A172 (cell line): ENCODE results near the gene MED16. TPM values are rescaled to one million over a fixed set of nuclear protein-coding genes. Genes with fewer than 3 reads are reported as not detected.

Source experiments
- DNase-seq: peaks from one replicate; pipeline ENCODE4 v3.0.0-alpha.2; 2015; ENCODE audit warnings: low spot score
- total RNA-seq: library from RNA; depleted of rRNA; stranded (reverse); fragments of >200 nt; shearing (Covaris generic); gene quantifications from 2 replicates; pipeline ENCODE4 v1.2.3, GENCODE V29; 2014

The MED16 gene
- total RNA-seq, 1 experiment from 2014 or later, result 15.2 TPM

DNA sequence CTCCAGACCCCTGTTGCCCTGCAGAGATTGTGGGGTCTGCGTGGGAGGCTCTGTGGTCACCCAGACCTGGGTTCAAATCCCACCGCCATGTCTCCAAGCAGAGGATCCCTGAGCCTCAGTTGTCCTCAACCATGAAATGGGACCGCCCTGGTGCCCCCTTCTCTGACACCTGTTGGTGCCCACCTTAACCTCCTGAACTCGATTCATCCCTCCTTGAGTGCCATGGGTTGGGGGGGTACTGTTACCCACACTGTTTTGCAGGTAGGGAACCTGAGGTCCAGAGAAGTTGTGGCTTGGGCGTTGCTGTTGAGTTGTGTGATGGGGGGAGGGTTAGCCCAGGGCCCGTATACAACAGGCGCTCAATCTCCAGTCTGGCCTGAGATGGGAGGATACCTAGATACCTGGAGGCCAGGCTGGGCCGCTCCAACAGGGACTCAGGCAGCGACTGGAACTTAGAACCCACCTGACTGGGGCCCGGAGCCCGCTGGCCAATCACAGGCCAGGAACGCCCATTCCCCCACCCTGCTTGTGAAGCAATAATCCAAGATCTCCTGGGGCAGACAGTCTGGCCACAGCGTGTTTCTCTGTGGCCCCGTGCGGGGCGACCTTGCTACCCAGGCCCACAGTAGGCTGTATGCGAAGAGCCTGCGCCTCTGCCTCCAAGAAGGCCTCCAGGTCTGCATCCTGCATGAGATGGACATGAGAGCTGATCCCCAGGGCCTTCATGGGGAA lies 35.6 kb upstream of the MED16 start:
- DNase-seq, result no peak

DNA sequence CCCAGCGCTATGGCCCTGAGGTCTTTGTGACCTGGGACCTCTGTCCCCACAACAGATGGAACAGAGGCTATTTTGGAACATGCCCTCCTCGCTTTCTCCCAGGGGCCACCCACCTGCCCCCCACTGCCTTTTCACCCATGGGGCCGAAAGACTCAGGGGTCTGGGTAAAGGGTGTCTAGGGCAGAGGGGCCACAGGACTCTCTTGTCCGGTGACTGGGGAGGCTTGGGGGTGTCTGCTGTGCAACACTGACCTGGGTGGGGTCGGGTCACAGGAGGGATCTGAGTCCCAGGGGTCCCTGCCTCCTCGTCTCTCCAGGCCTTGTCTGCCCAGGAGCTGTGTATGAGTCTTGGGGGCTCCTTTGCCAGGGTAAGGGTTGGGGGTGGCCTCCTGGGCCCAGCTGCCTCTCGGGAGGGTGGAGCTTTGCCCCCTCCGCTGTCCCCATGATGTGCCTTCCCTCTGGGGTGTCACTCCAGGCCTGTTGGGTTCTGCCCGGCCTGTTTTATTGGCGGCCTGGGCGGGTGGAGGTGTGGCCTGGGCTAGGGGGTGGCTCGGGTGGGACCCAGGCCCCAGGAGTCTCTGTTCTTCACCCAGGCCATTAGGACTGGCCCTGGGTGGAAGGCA lies 34.9 kb upstream of the MED16 start:
- no peak for DNase-seq

DNA sequence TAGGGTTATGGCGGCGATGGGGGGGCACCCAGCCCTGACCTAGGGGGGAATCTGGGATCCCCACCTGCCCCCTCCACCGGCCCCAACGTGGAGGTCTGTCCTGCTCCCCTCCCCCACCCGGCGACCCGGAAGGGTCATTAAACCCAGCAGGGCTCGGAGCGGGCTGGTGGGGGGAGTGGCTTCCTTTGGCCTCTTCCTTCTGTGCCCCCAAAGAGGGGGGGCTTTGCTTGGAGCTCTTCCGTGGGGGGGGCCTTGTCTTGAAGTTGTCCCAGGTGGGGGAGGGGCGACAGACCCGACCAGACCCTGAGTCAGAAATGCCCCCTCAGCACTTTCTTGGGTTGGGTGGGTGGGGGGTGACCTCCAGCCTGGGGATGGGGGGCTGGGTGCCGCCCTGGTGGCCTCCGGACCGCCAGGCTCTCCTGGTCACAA lies 34.4 kb upstream of the MED16 start:
- no peak for DNase-seq

DNA sequence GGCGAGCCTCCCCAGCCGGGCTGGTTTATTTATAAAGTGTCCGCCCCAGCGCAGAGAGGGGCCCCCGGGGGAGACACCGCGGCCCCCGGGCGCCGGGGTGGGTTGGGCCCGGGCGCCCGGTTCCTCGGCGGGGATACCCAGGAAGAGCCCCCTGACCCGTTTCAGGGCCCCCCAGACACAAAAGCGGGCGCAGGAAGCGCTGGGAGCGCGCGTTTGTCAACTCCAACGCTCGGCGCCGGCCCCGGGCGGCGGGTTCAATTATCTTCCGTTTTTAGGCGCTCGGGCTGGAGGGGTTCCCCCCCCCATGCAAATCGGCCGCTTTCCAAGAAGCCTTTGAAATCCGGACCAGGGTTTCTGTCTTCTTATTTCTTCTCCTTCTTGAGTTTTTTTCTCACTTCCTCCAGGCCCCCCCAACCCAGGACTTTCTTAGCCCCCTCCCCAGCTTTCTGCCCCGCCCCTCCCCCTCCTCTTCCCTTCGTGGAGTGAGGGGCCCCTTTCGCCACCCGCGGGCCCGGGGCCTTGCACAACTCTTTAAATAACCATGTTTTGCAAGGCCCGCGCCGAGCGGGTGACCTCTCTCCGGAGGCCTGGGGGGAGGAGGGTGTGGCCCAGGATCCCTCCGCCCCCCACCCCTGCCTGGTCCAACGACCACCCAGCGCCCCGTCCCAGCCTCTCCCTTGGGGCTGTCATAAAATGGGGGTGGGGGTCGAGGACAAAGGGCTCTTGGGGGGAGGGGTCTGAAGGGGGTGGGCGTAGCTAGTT lies 33.8 kb upstream of the MED16 start:
- no peak for DNase-seq

DNA sequence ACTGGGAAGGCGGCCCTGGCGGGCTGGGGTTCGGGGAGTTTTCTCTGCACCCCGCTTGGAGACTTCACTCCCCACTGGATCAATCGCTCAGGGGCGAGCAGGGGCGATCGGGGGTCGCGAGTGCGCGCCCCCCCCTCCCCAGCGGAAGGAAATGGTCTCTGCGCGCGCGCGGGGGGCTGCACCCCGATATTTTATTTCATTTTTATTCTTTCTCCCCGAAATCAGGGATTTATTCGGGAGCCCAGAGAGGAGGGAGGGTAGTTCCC lies 33.3 kb upstream of the MED16 start:
- DNase-seq, result no peak

DNA sequence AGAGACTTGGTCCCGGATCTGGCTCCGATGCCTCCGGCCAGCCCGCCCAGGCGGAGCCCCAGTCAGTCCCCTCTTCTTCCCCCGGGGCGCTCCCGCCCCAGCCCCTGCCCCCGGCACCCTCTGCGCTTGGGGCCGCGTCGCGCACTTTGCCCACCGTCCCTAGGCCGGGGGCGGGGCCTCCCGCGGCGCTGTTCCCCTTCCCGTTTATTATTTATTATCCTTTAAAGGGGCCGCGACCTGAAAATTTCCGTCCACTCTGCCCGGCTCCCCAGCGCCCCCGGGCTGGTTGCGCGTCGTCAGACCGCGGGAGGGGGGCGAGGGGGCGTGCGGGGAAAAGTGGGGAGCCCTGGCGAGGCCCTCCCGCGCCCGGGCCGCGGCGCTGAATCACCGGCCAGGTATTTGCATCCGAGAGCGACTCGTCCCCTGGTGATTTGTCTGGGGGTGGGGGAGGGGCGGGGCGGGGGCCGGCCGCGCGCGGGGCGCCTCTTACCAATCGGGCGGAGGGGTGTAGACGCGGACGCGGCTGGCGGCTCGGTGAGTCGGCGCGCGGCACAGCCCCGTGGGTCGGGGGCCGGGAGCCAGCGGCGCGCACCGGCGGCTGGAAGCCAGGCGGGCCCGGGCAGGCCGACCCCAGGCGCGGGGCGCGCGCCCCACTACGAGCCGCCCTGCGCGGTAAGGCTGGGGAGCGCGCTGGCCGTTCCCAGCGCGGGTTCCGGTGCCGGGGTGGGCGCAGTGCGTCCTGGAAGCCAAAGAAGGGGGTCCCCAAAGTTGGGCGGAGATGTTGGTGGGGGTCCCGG lies 32.7 kb upstream of the MED16 start, which contains the start of gene ARID3A:
TSS of gene ARID3A (plus strand) at position 510 of the 797 bp plus-strand sequence. CDS start 3,494 bp downstream, outside the sequence.
- peak; percentile 73 for DNase-seq

DNA sequence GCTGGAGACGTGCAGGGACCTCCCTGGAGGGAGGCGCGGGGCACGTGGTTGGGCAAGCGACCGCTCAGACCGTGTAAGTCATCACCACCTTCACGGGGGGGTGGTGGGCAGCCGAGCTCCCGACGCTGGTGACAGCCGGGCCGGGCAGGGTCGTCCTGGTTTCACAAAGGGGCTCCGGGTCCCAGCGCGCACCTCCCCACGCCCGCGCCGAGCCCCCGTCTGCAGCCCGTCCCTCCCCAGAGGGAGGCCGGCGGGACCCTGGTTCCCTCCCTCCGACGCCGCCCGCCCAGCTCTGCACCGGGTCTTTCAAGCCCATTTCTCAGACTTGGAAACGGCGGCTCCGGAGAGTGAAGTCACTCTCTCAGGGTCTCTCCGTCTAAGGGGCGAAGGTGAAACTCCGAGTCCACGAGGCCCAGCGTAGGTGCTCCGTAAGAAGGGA lies 32.1 kb upstream of the MED16 start:
- DNase-seq, result no peak

DNA sequence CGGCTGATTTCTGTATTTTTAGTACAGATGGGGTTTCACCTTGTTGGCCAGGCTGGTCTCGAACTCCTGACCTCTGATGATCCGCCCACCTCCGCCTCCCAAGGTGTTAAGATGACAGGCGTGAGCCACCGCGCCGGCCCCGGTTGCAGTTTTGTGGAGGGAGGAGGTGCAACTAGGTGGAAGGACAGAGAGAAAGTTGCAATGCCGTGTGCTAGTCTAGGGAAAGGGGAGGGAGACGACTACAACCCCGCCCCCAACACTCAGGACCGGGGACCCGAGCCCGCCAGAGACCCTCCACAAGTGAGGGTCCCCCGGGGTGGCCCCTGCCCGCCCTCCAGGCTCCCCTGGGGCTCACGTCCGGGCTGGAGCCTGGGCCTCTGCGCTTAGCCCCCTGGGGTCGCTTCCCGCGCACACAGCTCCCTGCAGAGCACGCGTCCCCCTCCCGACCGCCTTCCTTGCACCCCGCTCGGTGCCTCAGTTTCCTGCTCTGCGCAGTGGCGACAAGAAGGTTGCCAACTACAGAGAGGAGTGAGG lies 31.6 kb upstream of the MED16 start:
- DNase-seq, result no peak

DNA sequence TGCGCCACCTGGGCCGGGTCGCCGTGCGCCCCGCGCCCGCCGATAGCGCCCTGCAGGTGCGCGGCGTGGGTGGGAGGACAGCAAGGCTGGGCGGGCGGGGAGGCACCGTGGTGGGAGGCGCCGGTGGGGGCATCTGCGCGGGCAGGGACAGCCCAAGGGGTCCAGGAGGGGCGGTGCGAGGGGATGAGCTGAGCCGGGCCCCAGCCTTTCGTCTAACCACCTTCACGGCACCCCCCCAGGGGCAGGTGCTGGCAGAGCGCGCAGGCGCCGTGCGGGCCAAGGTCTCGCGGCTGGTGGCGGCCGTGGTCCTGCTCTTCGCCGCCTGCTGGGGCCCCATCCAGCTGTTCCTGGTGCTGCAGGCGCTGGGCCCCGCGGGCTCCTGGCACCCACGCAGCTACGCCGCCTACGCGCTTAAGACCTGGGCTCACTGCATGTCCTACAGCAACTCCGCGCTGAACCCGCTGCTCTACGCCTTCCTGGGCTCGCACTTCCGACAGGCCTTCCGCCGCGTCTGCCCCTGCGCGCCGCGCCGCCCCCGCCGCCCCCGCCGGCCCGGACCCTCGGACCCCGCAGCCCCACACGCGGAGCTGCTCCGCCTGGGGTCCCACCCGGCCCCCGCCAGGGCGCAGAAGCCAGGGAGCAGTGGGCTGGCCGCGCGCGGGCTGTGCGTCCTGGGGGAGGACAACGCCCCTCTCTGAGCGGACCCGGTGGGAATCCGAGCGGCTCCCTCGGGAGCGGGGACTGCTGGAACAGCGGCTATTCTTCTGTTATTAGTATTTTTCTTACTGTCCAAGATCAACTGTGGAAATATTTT lies 27.3 kb upstream of the MED16 start:
- DNase-seq, result no peak

DNA sequence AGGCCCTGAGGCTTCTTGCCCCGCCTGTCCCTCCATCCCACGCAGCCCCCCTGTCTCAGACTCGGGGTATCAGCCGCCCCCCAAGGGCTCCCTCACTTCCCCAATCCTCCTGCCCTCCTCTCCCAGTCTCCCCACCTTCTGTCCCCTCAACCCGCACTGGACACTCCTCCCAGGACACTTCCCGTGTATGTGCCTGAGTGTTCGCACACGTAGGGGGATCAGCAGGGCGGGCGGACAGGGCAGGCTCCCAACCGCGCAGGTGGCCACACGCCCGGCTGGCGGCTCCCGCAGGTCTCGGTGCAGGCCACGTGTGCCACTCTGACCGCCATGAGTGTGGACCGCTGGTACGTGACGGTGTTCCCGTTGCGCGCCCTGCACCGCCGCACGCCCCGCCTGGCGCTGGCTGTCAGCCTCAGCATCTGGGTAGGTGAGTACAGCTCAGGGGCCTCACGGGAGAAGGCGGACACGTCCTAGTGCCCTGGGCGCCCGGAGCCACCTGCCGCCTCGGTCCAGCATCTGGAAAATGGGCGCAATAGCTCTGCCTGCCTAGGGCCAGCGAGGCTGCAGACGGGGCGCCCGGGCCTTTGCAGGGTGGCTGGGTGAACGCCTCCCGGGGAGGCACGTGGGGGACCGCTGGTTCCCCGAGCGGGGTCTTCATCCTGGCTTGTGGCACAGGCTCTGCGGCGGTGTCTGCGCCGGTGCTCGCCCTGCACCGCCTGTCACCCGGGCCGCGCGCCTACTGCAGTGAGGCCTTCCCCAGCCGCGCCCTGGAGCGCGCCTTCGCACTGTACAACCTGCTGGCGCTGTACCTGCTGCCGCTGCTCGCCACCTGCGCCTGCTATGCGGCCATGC lies 26.4 kb upstream of the MED16 start:
- DNase-seq, result no peak

DNA sequence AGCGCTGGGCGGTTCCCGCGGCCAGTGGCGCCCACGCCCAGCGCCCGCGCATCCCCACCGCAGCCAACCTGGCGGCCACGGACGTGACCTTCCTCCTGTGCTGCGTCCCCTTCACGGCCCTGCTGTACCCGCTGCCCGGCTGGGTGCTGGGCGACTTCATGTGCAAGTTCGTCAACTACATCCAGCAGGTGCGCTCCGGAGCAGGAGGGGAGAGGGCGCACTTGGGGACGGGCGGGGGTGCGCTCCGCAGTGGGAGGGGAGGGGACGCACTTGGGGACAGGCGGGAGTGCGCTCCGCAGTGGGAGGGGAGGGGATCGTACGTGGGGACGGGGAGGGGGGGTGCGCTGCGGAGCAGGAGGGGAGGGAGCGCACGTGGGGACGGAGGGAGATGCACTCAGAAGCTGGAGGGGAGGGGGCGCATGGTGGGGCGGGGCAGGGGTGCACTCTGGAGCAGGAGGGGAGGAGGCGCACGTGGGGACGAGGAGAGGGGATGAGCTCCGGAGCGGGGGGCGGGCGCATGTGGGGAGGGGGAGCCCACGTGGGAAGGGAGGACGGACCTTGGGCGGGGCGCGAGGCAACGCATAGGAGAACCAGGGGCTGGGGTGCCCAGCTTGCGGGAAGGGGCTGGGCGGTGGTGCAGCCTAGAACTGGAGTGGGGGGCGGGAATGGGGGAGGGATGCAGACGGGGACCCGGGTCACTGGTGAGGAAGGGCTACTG lies 25.7 kb upstream of the MED16 start:
- no peak for DNase-seq

DNA sequence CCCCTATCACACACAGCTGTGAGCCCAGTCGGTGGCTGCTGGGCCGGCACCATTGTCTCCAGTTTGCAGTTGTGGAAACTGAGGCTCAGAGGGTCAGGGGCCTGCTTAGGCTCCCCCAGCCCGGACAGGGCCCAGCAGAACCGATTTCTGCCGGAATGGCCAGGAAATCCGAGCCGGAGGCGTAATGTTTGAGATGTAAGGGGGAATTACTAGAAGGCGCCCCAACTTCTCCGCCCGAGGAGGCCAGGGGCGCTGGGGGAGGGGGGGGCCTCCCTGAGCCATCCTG lies 25.1 kb upstream of the MED16 start:
- no peak for DNase-seq

DNA sequence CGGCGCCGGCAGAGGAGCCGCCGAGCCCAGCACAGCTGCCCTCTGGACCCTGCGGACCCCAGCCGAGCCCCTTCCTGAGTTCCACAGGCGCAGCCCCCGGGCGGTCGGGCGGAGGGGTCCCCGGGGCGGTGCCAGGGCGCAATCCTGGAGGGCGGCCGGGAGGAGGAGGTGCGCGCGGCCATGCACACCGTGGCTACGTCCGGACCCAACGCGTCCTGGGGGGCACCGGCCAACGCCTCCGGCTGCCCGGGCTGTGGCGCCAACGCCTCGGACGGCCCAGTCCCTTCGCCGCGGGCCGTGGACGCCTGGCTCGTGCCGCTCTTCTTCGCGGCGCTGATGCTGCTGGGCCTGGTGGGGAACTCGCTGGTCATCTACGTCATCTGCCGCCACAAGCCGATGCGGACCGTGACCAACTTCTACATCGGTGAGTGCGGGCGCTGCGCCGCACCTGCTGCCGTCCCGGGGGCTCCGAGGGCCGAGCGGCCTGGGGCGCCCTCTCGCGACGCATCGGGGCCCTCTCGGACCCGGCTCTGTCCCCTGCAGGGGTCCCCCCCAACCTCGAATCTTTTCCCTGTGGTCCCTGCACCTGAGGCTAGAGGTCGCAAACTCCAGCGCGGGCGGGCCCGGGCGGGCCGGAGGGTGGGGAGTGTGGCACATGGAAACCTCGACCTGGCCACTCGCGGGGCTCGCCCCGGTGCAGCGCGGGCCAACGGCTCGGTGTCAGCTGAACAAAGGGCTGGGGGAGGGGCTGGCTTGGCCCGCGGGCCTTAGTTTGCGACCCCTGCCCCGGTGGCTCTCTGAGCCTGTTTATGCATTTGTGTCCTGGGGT lies 24.6 kb upstream of the MED16 start, which contains the start of gene KISS1R:
TSS of gene KISS1R (plus strand) at position 11 of the 829 bp plus-strand sequence. CDS start at position 181, 170 bp downstream.
- no peak for DNase-seq

DNA sequence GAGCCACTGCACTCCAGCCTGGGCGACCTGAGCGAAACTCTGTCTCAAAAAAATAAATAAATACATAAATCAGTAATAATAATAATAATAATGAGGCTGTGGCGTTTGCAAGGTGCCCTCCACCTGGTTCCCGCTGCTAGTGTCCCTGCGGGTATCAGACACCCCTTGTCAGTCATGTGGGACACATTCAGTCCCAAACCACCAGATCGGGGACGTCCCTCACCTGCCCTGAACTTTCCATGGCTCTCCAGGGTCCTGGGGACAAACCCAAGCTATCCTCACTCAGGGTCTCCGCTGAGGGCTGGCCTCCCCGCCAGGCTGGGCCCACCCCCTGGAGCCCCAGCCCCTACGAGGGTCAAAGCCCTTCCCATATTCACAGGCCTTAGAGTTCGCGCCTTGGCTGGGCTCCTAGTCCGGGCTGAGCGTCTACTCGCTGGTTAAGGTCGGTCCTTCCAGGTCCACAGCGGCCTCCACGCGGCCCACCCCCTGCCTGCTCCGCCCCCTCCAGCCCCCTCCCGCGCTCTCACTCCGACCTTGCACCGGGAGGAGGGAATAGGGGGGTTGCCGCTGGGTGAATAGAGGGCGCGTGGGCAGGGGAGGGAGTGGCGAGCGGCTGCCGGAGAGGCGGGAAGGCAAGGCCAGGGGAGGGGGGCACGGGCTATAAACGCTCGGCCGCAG lies 23.8 kb upstream of the MED16 start:
- no peak for DNase-seq

DNA sequence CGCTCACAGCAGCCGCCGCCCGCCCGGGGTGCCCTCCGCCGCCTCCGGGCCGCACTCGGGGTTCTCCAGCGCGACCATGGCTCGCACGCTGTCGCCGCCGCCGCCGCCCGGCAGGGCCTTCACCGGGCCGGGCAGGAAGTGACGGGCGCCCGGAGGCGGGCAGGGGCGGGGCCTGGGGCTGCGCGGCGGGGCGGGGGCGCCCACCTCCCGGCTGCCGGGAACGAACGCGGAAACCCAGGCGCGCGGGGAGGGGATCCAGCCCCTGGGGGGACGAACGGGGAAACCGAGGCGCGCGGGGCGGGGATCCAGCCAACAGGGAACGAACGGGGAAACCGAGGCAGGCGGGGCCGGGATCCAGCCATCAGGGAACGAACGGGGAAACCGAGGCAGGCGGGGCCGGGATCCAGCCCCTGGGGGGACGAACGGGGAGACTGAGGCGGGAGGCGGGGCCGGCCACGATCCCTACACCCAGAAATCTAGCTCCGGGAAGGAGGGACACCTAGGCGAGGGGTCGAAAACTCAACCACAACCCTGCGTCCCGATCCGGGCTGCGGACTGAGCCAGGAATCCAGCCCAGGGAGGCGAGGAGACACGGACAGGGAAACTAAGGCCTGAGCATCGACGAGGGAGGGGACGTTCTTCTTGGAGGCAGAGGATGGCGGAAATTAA lies 20.2 kb upstream of the MED16 start, which contains the start of gene R3HDM4:
TSS of gene R3HDM4 (minus strand) at position 140 of the 669 bp plus-strand sequence. CDS start at position 78, 62 bp downstream.
- no peak for DNase-seq

DNA sequence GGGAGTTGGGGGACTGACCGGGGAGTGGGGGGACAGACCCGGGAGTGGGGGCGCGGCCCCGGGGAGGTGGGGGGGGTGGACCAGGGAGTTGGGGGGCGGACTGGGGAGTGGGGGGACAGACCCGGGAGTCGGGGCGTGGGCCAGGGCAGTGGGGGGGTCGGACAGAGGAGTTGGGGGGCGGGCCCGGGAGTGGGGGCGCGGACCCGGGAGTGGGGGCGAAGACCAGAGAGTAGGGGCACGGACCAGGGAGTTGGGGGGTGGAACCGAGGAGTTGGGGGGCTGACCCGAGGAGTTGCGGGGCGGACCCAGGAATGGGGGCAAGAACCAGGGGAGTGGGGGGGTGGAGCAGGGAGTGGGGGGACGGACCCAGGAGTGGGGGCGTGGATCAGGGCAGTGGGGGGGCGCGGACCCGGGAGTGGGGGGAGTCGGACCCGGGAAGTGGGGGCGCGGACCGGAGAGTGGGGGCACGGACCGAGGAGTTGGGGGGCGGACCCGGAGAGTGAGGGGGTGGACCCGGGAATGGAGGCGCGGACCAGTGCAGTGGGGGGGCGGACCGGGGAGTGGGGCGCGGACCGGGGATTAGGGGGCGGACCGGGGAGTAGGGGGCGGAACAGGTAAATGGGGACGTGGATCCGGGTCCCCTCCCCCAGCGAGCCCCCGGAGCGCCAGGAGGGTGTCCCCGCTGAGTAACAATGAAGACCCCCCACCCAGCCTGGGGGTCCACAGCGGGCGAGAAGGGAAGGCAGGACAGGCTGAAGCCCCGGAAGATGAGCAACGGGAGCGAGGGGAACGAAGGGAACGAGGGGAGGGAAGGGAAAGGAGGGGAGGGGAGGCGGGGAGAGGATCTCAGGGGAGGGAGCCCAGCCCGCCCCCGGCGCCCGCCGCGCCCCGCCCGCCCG lies 19.4 kb upstream of the MED16 start:
- DNase-seq, result no peak
